ENCODE measurements around the gene RBM43. TPM values are rescaled to one million over a fixed set of nuclear protein-coding genes. Genes with fewer than 3 reads are reported as not detected.
"Not testable (repeated sequence)": the region's sequence is repeated elsewhere in the genome, so short reads cannot be mapped to it uniquely, and the experiment has no call there.

Gene RBM43
- total and polyA plus RNA-seq, 2 donors (not counting 1 experiment from before 2014, with no cell fraction given): 12.4 to 13.8 TPM

DNA sequence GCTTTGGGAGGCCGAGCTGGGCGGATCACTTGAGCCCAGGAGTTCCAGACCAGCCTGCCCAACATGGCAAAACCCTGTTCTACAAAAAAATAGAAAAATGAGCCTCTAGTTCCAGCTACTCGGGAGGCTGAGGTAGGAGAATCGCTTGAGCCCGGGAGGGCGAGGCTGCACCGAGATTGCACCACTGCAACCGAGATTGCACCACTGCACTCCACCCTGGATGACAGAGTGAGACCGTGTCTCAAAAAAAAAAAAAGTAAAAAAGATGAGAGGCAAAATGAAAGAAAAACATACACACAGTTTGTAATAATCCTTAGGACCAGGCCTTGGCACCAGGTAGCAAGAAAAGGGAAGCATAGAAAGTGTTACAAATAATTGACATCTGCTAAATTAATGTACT, 22.0 kb downstream of the RBM43 start:
- no peaks in the 10 kb centered on the region for H3K9me3 ChIP-seq (ENCODE audit: control insufficient read depth, insufficient read depth, low read depth, low read length)
- TF ChIP-seq EZH2 (IDR thresholded peaks at IDR 0.05; ENCODE audit: low read length, missing control alignments): no peak
- TF ChIP-seq, protein P1, sequence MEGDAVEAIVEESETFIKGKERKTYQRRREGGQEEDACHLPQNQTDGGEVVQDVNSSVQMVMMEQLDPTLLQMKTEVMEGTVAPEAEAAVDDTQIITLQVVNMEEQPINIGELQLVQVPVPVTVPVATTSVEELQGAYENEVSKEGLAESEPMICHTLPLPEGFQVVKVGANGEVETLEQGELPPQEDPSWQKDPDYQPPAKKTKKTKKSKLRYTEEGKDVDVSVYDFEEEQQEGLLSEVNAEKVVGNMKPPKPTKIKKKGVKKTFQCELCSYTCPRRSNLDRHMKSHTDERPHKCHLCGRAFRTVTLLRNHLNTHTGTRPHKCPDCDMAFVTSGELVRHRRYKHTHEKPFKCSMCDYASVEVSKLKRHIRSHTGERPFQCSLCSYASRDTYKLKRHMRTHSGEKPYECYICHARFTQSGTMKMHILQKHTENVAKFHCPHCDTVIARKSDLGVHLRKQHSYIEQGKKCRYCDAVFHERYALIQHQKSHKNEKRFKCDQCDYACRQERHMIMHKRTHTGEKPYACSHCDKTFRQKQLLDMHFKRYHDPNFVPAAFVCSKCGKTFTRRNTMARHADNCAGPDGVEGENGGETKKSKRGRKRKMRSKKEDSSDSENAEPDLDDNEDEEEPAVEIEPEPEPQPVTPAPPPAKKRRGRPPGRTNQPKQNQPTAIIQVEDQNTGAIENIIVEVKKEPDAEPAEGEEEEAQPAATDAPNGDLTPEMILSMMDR (conservative IDR thresholded peaks at IDR 0.05 in 1 of 2, IDR thresholded peaks at IDR 0.05 in 1 of 2; ENCODE audit: low read depth in 1 of 2, low read length in 2 of 2): no peak
- no peaks in the 10 kb centered on the region for H3K36me3 ChIP-seq (ENCODE audit: control insufficient read depth, insufficient read depth, low read length)
- H2AFZ ChIP-seq (ENCODE audit: low read length): no peak overlapping the region
- no peaks in the 10 kb centered on the region for H3K4me1 ChIP-seq (ENCODE audit: control insufficient read depth, extremely low read depth, insufficient read depth, low read length)
- no peak overlapping the region for H3K4me3 ChIP-seq (replicated peaks in 1 of 4; ENCODE audit: control extremely low read depth in 1 of 4, insufficient read depth in 1 of 4, low read depth in 3 of 4, low read length in 4 of 4)
- no peak for DNase-seq (ENCODE audit: low read depth in 2 of 2)
- no peaks in the 10 kb centered on the region for H3K27me3 ChIP-seq (ENCODE audit: control insufficient read depth, insufficient read depth, low read length)
- no peak overlapping the region for H3K4me2 ChIP-seq (ENCODE audit: extremely low read depth, insufficient read depth, low read length)
- no peaks in the 10 kb centered on the region for H4K20me1 ChIP-seq (ENCODE audit: control insufficient read depth, extremely low read depth, insufficient read depth, low read length)
- no peak overlapping the region for H3K9ac ChIP-seq (ENCODE audit: insufficient read depth, low read length)
- no peak overlapping the region for H3K27ac ChIP-seq (ENCODE audit: insufficient read depth, low read length)
- no peaks in the 10 kb centered on the region for H3K79me2 ChIP-seq (ENCODE audit: control insufficient read depth, insufficient read depth, low read length)

GRCh38 chr2:151238527-151239487, 22.9 kb downstream of the RBM43 start:
- DNase-seq (ENCODE audit: low read depth in 2 of 2): peak; percentile 78 to 93
- H2AFZ ChIP-seq (ENCODE audit: low read length): no peak overlapping the region

GRCh38 chr2:151237422-151238025, 24.1 kb downstream of the RBM43 start:
- no peaks in the 10 kb centered on the region for H3K36me3 ChIP-seq (ENCODE audit: control insufficient read depth, insufficient read depth, low read length)
- no peak overlapping the region for H3K9ac ChIP-seq (ENCODE audit: insufficient read depth, low read length)
- no peaks in the 10 kb centered on the region for H4K20me1 ChIP-seq (ENCODE audit: control insufficient read depth, extremely low read depth, insufficient read depth, low read length)
- peak in 1 of 2 donors; percentile 29 for DNase-seq (ENCODE audit: low read depth in 2 of 2)
- no peak overlapping the region for H3K4me3 ChIP-seq (replicated peaks in 1 of 4; ENCODE audit: control extremely low read depth in 1 of 4, insufficient read depth in 1 of 4, low read depth in 3 of 4, low read length in 4 of 4)
- H2AFZ ChIP-seq (ENCODE audit: low read length): no peak overlapping the region
- no peak overlapping the region for H3K4me2 ChIP-seq (ENCODE audit: extremely low read depth, insufficient read depth, low read length)
- no peak overlapping the region for H3K27ac ChIP-seq (ENCODE audit: insufficient read depth, low read length)
- TF ChIP-seq, protein P1 (conservative IDR thresholded peaks at IDR 0.05 in 1 of 2, IDR thresholded peaks at IDR 0.05 in 1 of 2; ENCODE audit: low read depth in 1 of 2, low read length in 2 of 2): no peak
- TF ChIP-seq EZH2 (IDR thresholded peaks at IDR 0.05; ENCODE audit: low read length, missing control alignments): no peak
- H3K9me3 ChIP-seq (ENCODE audit: control insufficient read depth, insufficient read depth, low read depth, low read length): no peaks in the 10 kb centered on the region
- no peaks in the 10 kb centered on the region for H3K79me2 ChIP-seq (ENCODE audit: control insufficient read depth, insufficient read depth, low read length)
- H3K4me1 ChIP-seq (ENCODE audit: control insufficient read depth, extremely low read depth, insufficient read depth, low read length): no peaks in the 10 kb centered on the region
- no peaks in the 10 kb centered on the region for H3K27me3 ChIP-seq (ENCODE audit: control insufficient read depth, insufficient read depth, low read length)

More at GRCh38 chr2:151238527-151239487, 22.9 kb downstream of the RBM43 start:
- no peaks in the 10 kb centered on the region for H3K4me1 ChIP-seq (ENCODE audit: control insufficient read depth, extremely low read depth, insufficient read depth, low read length)
- no peaks in the 10 kb centered on the region for H3K36me3 ChIP-seq (ENCODE audit: control insufficient read depth, insufficient read depth, low read length)
- H3K27ac ChIP-seq (ENCODE audit: insufficient read depth, low read length): no peak overlapping the region
- no peaks in the 10 kb centered on the region for H4K20me1 ChIP-seq (ENCODE audit: control insufficient read depth, extremely low read depth, insufficient read depth, low read length)
- TF ChIP-seq EZH2 (IDR thresholded peaks at IDR 0.05; ENCODE audit: low read length, missing control alignments): no peak
- TF ChIP-seq, protein P1 (conservative IDR thresholded peaks at IDR 0.05 in 1 of 2, IDR thresholded peaks at IDR 0.05 in 1 of 2; ENCODE audit: low read depth in 1 of 2, low read length in 2 of 2): peak; percentile 75 to 77
- no peak overlapping the region for H3K9ac ChIP-seq (ENCODE audit: insufficient read depth, low read length)
- no peaks in the 10 kb centered on the region for H3K27me3 ChIP-seq (ENCODE audit: control insufficient read depth, insufficient read depth, low read length)
- H3K4me2 ChIP-seq (ENCODE audit: extremely low read depth, insufficient read depth, low read length): no peak overlapping the region
- H3K9me3 ChIP-seq (ENCODE audit: control insufficient read depth, insufficient read depth, low read depth, low read length): no peaks in the 10 kb centered on the region
- H3K4me3 ChIP-seq (replicated peaks in 1 of 4; ENCODE audit: control extremely low read depth in 1 of 4, insufficient read depth in 1 of 4, low read depth in 3 of 4, low read length in 4 of 4): no peak overlapping the region
- no peaks in the 10 kb centered on the region for H3K79me2 ChIP-seq (ENCODE audit: control insufficient read depth, insufficient read depth, low read length)

DNA sequence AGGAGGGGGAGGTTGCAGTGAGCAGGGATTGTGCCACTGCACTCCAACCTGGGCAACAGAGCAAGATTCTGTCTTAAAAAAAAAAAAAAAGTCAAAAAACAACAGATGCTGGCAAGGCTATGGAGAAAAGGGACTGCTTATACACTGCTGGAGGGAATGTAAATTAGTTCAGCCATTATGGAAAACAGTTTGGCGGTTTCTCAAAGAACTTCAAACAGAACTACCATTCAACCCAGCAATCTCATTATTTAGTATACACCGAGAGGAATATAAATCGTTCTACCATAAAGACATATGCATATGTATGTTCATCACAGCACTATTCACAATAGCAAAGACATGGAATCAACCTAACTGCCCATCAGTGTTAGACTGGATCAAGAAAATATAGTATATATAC, 27.9 kb downstream of the RBM43 start:
- H3K4me2 ChIP-seq (ENCODE audit: extremely low read depth, insufficient read depth, low read length); H3K79me2 ChIP-seq (ENCODE audit: control insufficient read depth, insufficient read depth, low read length); DNase-seq (ENCODE audit: low read depth in 2 of 2); H4K20me1 ChIP-seq (ENCODE audit: control insufficient read depth, extremely low read depth, insufficient read depth, low read length); H3K9me3 ChIP-seq (ENCODE audit: control insufficient read depth, insufficient read depth, low read depth, low read length); H2AFZ ChIP-seq (ENCODE audit: low read length); H3K4me1 ChIP-seq (ENCODE audit: control insufficient read depth, extremely low read depth, insufficient read depth, low read length); H3K36me3 ChIP-seq (ENCODE audit: control insufficient read depth, insufficient read depth, low read length); H3K4me3 ChIP-seq (replicated peaks in 1 of 4; ENCODE audit: control extremely low read depth in 1 of 4, insufficient read depth in 1 of 4, low read depth in 3 of 4, low read length in 4 of 4); H3K27me3 ChIP-seq (ENCODE audit: control insufficient read depth, insufficient read depth, low read length); H3K27ac ChIP-seq (ENCODE audit: insufficient read depth, low read length); H3K9ac ChIP-seq (ENCODE audit: insufficient read depth, low read length): not testable (repeated sequence)
